Forelimb muscle (tissue), 1 donor: ENCODE results near the gene DNASE2. TPM values are rescaled to one million over a fixed set of nuclear protein-coding genes. Genes with fewer than 3 reads are reported as not detected.

Source experiments
- DNase-seq: peaks from one replicate; pipeline ENCODE4 v3.0.0-alpha.2; 2013; ENCODE audit warnings: low read depth
- polyA plus RNA-seq: library from polyadenylated mRNA; unstranded; fragments of 120-200 nt; gene quantifications from one replicate; pipeline ENCODE4 v1.2.1, GENCODE V29; 2013; ENCODE audit not compliant: insufficient read length

The DNASE2 gene
- polyA plus RNA-seq, 1 donor, result 8.2 TPM

DNA sequence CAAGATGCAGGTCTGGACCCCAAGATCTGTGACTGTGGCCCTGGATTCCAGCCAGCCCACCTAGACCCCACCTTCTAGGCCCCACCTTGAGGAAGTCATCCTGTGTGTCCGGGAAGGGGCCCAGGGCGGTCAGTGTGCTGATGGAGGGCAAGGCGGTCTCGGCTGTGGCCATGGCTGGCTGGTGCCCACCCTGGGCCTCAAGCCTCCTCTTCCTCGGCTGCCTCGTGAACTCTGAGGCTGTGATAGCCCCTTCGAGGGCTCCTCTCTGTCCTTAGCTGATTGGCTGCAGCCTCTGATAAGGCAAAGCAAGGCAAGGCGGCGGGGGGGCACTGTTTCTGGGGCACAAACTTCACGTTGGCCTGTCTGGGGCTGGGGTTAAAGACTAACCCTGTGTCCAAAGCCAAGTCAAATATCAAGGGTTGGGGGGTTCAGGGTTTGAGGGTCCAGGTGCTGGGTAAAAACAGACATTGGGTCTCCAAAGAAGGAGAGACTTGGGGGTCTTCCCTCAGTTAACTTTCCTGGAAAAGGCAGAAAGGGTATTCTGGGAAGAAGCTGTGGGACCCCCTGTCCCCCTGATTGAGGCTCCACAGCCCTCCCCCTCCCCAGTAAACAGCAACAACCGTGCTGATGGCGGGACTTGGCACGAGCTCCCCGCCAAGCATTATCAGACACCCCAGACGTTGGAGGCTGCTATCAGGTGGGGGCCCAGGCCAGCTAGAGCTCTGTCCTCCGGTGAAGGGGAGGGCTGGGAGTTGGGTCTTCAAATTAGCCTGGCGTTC, 5.9 kb upstream of the DNASE2 start, which contains the start of gene KLF1:
Gene KLF1 (minus strand): TSS at position 233 of the 779 bp plus-strand sequence. CDS start 61 bp downstream, at position 172.
- no peak for DNase-seq

DNA sequence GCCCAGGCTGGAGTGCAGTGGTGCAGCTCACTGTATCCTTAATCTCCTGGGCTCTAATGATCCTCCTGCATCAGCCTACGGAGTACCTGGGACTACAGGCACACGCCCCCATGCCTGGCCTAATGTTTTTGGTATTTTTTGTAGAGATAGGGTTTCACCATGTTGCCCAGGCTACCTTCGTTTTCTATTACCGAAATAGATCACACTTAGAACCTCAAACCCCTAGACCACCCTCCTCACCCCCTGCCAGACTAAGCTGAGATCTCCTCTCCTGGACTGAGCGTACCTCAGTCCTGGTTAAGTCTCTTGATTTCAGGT, 5.4 kb upstream of the DNASE2 start:
- DNase-seq, result no peak

DNA sequence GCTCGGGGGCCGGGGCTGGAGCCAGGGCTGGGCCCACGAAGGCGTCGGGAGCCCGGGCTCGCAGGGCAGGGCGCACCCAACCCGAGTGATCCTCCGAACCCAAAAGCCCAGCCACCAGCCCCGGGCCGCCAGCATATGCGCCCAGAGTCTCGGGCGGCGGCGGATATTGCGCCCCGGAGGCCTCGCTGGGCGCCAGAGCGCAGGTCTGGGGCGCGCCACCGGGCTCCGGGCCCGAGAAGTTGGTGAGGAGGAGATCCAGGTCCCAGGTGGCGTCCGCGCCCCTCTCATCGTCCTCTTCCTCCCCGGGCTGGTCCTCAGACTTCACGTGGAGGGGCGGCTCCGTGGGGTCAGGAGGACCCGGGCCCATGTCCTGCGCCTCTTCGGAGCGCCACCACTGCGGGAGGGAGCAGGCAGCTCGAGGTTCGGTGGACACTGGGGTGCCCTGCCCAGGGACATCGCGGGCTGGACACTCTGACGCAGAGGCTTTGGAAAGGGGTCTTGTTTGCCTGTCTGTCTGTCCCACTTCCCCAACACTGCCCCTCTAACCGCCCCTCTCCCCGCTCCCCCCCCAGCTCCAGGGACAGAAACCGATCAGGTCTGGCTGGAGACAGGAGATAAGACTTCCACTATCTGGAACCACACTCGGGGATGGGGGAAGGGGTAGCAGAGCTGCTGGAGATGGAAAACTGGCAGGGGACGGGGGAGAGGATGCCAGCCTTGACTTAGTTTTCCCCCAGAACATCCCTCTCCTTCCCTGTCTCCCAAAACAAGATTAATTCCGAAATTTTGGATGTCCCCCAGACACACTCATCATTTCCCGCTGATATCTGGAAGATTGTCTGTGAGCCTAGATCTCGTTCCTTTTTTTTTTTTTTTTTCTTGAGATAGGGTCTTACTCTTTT, 4.8 kb upstream of the DNASE2 start:
- DNase-seq, result no peak

DNA sequence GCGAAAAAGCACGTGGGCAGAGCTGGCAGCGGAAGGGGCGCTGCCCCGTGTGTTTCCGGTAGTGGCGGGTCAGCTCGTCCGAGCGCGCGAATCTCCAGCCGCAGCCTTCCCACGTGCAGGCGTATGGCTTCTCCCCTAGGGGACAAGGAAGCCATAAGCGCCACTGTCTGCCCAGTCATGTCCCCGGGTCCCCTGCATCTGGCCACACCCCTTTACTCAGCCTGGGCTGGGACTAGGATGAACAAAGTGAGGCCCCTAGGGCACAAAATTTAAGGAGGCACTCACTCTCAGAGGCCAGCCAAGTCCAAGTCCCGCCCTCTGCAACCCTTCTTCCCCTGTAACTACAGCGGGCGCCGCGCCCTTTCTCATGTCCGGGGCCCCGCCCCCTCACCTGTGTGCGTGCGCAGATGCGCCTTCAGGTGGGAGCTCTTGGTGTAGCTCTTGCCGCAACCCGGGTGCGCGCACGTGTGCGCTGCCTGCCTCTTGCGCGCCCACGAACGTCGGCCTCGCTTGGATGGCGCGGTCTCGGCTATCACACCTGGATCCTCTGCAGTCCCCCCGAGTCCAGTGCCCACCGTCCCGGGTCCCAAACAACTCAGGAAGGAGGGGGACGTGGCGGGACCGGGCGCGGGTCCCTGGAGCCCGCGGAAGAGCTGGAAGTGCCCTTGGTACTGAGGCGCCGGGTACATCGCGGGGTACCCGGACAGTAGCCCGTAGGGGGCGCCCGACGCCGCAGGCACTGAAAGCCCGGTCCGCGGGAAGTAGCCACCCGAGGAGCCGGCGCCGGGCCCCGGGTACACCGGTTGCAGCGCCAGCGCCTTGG, 3.9 kb upstream of the DNASE2 start:
- DNase-seq, result no peak

DNA sequence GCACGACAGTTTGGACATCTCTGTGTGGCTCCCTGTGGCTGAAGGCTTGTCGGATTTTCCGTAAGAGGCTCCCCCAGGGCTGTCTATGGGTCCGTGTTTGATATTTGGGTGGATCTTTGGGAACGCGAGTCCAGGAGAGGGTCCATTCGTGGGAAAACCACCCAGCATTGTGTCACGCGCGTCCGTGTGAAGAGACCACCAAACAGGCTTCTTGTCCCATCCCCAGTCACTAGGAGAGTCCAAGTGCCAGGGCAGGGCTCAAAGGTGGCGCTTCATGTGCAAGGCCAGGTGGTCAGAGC, 3.3 kb upstream of the DNASE2 start:
- DNase-seq, result no peak

DNA sequence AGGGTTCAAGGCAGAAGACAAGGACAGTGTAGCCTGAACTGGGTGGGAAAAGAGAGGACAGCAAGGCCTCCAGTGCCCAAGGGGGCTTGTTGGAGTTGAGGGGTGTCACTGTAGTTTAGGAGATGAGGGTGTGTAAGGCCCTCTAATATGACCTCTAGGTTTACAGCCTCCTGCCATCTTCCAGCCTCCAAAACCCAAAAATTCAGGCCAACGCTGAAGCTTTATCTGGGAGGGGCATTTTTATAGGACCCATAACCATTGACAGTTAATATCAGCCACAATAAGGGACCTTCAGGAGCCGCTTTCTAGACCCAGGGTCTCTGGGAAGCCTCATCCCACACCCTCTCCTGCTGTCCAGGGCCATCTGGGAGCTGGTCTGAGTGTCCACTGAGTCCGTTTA, 3.0 kb upstream of the DNASE2 start:
- DNase-seq, result no peak

DNA sequence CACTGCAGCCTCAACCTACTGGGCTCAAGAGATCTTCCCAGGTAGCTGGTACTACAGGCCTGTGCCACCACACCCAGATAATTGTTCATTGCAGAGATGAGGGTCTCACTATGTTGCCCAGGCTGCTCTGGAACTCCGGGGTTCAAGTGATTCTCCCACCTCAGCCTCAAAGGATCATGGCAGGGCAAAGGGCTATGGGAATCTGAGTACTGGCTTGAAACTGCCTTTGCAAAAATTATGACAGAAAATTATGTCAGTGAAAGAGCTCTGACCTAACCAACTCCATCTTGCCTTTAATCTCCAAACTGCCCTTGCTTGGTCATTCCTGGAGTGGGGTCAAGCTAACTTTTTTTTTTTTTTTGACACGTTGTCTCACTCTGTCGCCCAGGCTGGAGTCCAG, 1.3 kb upstream of the DNASE2 start:
- no peak for DNase-seq

DNA sequence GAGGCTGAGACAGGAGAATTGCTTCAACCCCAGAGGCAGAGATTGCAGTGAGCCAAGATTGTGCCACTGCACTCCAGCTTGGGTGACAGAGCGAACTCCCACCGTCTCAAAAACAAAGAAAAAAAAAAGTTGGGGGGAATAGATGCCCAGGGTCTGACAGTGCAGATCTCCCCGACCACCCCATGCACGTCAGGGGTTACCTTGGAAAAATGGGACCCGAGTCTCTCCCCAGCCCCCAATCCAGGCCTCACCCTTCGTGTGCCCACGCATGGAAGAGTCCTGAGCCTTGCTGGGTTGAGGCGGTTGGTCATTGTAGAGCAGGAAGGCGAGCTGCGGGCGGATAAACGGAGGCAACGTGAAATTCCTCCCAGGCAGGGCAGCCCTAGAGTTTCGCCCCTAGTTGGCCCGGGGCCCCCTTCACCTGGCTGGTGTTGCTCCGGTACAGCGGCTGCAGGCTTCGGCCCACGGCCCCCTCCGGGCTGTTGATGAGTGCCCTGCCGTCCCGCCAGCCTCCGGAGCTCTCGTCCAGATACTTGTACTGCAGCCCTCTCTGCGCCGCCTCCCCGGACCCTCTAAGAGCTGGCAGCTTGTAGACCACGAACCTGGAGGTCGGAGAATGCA, 588 bp downstream of the DNASE2 start:
- DNase-seq, result no peak

DNA sequence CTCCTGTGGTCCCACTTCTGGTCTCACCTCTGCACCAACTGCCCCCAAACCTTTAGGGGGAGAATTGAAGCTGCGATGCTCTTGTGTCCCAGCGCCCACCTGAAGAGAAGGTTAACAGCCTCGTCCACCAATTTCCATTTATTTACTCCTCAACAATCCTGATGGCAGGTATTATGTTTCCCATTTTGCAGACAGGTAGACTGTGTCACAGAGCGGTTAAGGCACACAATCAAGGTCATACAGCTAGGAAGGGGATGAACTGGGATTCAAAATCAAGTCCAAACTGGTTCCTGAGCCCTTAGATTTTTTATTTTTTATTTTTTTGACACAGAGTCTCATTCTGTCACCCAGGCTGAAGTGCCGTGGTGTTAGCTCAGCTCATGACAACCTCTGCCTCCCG, 6.2 kb downstream of the DNASE2 start:
- DNase-seq, result no peak

DNA sequence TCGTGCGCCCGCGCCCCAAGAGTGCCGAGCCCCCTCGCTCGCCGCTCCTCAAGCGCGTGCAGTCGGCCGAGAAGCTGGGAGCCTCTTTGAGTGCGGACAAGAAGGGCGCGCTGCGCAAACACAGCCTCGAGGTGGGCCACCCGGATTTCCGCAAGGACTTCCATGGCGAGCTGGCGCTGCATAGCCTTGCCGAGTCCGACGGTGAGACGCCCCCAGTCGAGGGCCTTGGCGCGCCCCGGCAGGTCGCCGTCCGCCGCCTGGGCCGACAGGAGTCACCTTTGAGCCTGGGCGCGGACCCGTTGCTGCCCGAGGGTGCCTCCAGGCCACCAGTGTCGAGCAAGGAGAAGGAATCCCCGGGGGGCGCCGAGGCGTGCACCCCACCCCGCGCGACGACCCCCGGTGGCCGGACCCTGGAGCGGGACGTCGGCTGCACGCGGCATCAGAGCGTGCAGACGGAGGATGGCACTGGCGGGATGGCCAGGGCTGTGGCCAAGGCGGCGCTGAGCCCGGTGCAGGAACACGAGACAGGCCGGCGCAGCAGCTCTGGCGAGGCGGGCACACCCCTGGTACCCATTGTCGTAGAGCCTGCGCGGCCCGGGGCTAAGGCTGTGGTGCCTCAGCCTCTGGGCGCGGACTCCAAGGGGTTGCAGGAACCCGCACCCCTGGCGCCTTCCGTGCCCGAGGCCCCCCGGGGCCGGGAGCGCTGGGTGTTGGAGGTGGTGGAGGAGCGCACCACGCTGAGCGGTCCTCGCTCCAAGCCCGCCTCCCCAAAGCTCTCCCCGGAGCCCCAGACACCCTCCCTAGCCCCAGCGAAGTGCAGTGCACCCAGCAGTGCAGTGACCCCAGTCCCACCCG, 7.1 kb downstream of the DNASE2 start:
- no peak for DNase-seq

DNA sequence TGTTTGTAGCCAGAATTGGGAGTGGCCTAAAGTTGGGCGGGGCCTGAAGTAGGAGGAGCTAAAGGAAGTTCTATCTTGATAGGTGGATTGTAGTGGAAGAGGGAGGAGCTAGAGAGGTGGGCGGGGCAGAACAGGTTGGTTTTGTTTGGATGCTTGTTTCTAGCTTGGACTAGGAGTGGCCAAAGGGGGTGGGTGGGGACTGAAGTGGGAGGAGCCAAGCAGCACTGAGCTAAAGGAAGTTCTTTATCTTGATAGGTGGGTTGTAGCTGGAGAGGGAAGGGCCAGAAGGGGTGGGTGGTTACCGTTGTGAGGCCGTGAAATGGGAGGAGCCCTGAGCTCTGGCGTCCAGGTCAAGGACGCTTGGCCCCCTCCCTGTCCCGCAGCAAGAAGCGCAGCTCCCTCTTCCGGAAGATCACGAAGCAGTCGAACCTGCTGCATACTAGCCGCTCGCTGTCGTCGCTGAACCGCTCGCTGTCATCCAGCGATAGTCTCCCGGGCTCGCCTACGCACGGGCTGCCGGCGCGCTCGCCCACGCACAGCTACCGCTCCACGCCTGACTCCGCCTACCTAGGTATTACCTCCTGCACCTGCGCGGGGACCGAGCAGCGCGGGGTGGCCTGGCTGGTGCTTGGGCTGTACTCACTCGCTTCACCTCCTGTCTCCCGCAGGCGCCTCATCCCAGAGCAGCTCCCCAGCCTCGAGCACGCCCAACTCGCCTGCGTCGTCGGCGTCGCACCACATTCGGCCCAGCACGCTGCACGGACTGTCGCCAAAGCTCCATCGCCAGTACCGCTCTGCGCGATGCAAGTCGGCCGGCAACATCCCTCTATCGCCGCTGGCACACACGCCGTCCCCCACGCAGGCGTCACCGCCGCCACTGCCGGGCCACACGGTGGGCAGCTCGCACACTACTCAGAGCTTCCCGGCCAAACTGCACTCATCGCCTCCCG, 8.0 kb downstream of the DNASE2 start:
- DNase-seq, result no peak

DNA sequence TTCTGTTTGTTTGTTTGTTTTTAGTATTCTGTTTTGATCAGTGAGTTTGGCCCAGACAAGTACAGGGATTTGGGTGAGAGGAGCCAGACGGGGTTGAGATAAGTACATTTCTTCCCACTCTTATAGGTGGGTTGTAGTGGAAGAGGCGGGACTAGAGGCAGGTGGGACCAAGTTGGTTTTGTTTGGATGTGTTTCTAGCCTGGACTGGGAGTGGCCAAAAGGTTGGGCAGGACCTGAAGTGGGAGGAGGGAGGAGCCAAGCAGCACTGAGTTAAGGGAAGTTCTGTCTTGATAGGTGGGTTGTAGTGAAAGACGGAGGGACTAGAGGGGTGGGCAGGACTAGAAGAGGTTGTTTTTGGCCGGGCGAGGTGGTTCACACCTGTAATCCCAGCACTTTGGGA, 9.0 kb downstream of the DNASE2 start:
- no peak for DNase-seq

DNA sequence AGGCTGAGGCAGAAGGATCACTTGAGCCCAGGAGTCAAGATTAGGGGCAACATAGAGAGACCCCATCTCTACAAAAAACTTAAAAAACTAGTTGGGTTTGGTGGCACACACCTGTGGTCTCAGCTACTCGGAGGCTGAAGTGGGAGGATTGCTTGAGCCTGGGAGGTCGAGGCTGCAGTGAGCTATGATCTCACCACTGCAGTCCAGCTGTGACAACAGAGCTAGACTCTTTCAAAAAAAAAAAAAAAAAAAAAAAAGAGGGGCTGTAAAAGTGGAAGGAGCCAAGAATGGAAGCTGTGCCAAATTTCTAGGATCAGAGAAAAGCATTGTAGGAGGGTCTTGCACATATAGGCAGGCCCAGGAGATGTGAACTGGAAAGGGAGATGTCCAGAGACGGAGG, 9.6 kb downstream of the DNASE2 start:
- DNase-seq, result no peak

DNA sequence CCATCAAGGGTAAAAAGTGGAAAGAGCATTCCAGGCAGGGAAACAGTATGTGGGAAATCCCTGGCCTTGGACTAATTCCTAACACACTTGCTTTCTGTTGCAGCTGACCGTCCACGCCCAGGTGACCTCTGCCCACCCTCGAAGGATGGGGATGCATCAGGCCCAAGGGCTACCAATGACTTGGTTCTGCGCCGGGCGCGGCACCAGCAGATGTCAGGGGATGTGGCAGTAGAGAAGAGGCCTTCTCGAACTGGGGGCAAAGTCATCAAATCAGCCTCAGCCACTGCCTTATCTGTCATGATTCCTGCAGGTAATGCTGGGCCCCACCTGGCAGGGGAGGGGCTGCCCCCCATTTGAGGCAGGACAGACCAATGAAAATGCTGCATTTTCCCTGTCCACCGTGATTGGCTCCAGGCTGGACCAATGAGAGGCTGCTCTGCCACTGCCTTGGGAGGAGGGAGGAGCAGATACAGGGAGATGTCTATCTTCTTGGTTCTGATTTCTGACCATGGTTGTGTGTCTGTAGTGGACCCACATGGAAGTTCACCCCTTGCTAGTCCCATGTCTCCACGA, 12.6 kb downstream of the DNASE2 start:
- DNase-seq, result no peak

DNA sequence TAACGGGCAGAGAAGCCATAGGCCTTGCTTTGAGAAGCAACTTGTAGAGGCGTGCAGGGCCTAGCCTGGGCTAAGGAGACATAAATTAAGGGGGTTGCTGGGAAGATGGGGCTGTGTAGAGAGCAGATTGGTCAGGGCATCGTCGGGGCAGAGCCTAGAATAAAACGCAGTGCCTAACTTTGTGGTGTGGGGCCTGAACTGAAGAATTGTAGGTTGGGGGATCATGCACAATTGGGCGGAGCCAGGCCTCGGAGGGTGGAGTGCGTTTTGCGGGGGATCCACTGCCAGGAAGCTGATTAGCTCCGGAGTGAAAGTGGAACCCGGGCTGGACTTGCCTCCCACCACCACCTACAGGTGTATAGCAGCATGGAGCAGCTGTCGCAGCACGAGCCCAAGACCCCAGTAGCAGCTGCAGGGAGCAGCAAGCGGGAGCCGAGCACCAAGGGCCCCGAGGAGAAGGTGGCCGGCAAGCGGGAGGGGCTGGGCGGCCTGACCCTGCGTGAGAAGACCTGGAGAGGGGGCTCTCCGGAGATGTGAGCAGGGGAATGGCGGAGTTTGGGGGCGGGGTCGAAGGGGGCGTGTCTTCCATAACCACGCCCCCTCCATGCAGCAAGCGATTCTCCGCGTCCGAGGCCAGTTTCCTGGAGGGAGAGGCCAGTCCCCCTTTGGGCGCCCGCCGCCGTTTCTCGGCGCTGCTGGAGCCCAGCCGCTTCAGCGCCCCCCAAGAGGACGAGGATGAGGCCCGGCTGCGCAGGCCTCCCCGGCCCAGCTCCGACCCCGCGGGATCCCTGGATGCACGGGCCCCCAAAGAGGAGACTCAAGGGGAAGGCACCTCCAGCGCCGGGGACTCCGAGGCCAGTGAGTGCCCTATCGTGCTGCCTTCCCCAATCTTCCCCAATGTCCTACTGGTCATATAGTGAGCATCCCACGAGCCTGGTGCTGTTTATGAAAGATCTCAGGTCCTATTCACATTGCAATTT, 13.8 kb downstream of the DNASE2 start:
- no peak for DNase-seq

DNA sequence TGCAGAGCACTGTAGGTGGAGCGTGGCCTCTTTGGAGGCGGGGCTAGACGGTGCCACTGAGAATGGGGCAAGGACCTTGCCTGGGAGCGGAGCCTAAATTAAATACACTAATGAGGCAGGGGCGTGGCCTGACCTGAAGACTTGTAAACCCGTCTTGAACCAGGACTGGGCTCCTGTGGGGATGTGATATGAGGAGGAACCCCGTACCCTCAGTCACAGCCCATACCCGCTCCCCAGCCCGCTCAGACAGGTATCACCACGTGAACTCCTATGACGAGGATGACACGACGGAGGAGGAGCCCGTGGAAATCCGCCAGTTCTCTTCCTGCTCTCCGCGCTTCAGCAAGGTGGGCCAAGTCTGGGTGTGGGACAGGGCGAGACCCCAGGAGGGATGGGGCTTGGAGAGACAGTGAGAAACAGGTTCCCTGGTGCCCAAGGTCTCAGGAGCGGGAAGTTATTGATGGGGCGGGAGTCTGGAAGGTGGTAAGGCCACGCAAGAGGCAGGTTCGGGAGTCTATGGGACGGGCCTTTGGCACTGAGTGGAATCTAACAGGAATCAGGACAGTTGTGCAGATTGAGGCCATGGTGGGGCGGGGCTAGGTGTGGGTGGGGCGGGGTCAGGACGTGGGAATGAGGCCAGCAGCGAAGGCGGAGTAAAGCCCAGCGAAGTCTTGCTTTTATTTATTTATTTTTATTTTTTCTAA, 14.7 kb downstream of the DNASE2 start:
- DNase-seq, result no peak

DNA sequence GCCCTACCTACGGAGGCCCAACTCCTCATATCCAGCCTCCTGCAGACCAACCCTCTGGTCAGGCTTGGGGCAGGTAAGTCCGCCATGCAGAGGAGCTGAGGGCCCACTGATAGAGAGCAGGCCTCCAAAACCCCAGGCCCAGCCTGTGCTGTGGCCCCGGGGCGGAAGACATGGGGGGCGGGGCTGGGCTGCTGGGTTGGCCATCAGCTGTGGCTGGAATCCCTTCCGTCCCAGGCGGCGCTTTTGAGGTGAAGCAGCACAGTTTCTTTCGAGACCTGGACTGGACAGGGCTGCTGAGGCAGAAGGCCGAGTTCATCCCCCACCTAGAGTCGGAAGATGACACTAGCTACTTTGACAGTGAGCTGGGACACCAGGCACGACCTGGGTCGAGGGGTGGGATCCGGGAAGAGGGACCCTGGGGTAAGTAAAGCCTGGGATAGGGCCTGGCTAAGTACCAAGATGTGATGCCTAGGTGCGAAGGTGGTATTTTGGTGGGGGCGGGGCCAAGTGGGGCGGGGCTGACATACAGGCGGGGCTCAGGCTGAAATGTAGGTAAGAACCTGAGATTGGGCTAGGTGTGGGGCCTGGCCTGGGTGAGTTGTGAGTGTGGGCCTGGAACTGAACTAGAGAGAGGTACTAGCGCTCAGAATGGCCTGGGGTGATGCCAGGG, 15.4 kb downstream of the DNASE2 start:
- no peak for DNase-seq
